Calu3 (cell line): ENCODE results near the gene MPZ. TPM values are rescaled to one million over a fixed set of nuclear protein-coding genes. Genes with fewer than 3 reads are reported as not detected.

Source experiments
- BruUV-seq: library from RNA; stranded (reverse); fragments of 400-500 nt; replicated peaks from 2 replicates; lab custom pipeline; 2021; lab: Mats Ljungman, UMichigan
- CTCF ChIA-PET: fragments of 300-600 bp; sonication (Branson Sonifier 250); formaldehyde crosslinking; loops from one replicate; lab custom pipeline; 2022; ENCODE audit warnings: antibody characterized with exemption; lab: Charles Lee
- DNase-seq: peaks from one replicate; pipeline ENCODE4 v3.0.0; 2022
- H3K27ac Mint-ChIP-seq: one replicate; pipeline ENCODE4 v1.8.0; 2022; ENCODE audit warnings: mixed read lengths; ENCODE audit not compliant: unreplicated experiment
- H3K27me3 Mint-ChIP-seq: one replicate; pipeline ENCODE4 v1.8.0; 2022; ENCODE audit warnings: mixed read lengths; ENCODE audit not compliant: unreplicated experiment
- H3K36me3 Mint-ChIP-seq: one replicate; pipeline ENCODE4 v1.8.0; 2022; ENCODE audit warnings: mild to moderate bottlenecking, moderate library complexity, mixed read lengths; ENCODE audit not compliant: insufficient read depth, unreplicated experiment
- H3K4me1 Mint-ChIP-seq: one replicate; pipeline ENCODE4 v1.8.0; 2022; ENCODE audit warnings: mild to moderate bottlenecking, low read depth, mixed read lengths; ENCODE audit not compliant: unreplicated experiment
- H3K4me3 Mint-ChIP-seq: one replicate; pipeline ENCODE4 v1.8.0; 2022; ENCODE audit warnings: mild to moderate bottlenecking, low read depth, moderate library complexity, mixed read lengths; ENCODE audit not compliant: unreplicated experiment
- H3K9me3 Mint-ChIP-seq: one replicate; pipeline ENCODE4 v1.8.0; 2022; ENCODE audit warnings: low read depth, mixed read lengths; ENCODE audit not compliant: unreplicated experiment
- CTCF ChIP-seq: fragments of 200-600 bp; IDR thresholded peaks from one replicate; pipeline ENCODE4 v1.8.0; 2022; ENCODE audit warnings: antibody characterized with exemption; ENCODE audit not compliant: unreplicated experiment
- intact Hi-C: fragments of 100-400 bp; cut with micrococcal nuclease; formaldehyde crosslinking; loops from one replicate; pipeline ENCODE4 v1.10.0; 2022; ENCODE audit not compliant: unreplicated experiment
- total RNA-seq: library from RNA; stranded (reverse); gene quantifications from 2 replicates; pipeline ENCODE4 v1.2.3, GENCODE V29; 2022

The MPZ gene
- total RNA-seq, 1 experiment from 2014 or later, result 0.47 TPM

GRCh38 chr1:161350671-161351070, 40.9 kb upstream of the MPZ start:
- BruUV-seq, result no TSS peak
- Mint-ChIP-seq H3K27me3 (no peaks in the 10 kb centered on the region), H3K4me1 (no peaks in the 10 kb centered on the region), H3K36me3 (peaks cover 24% of the 10 kb centered on the region), H3K9me3 (no peaks in the 10 kb centered on the region), H3K27ac (no peak overlapping the region), H3K4me3 (no peak overlapping the region)
- DNase-seq, result no peak
- TF ChIP-seq CTCF, result no peak
- intact Hi-C loops, result no loop called here
- CTCF ChIA-PET, result no interaction called here

GRCh38 chr1:161342821-161343220, 33.1 kb upstream of the MPZ start:
- H3K4me3 Mint-ChIP-seq, result no peak overlapping the region
- H3K36me3 Mint-ChIP-seq, result peaks cover 35% of the 10 kb centered on the region
- H3K27me3 Mint-ChIP-seq, result no peaks in the 10 kb centered on the region
- DNase-seq, result no peak
- no peaks in the 10 kb centered on the region for H3K9me3 Mint-ChIP-seq
- no peak overlapping the region for H3K27ac Mint-ChIP-seq
- BruUV-seq, result no TSS peak
- H3K4me1 Mint-ChIP-seq, result no peaks in the 10 kb centered on the region
- CTCF ChIA-PET, result no interaction called here
- intact Hi-C loops, result no loop called here
- no peak for TF ChIP-seq CTCF

GRCh38 chr1:161342177-161342576, 32.4 kb upstream of the MPZ start:
- intact Hi-C loops, result no loop called here
- no peak for TF ChIP-seq CTCF
- peaks cover 35% of the 10 kb centered on the region for H3K36me3 Mint-ChIP-seq
- H3K9me3 Mint-ChIP-seq, result no peaks in the 10 kb centered on the region
- no peak overlapping the region for H3K4me3 Mint-ChIP-seq
- no peak overlapping the region for H3K27ac Mint-ChIP-seq
- H3K4me1 Mint-ChIP-seq, result no peaks in the 10 kb centered on the region
- no TSS peak for BruUV-seq
- H3K27me3 Mint-ChIP-seq, result no peaks in the 10 kb centered on the region
- DNase-seq, result no peak
- CTCF ChIA-PET, result interaction anchor here (0.6 kb wide), 1 partner anchor 611 kb away, joined by 6 read pairs; no protein-coding TSS in a partner anchor

GRCh38 chr1:161335796-161336195, 26.0 kb upstream of the MPZ start:
- no peak overlapping the region for H3K4me3 Mint-ChIP-seq
- no peak for TF ChIP-seq CTCF
- no peaks in the 10 kb centered on the region for H3K9me3 Mint-ChIP-seq
- DNase-seq, result no peak
- peaks cover 58% of the 10 kb centered on the region for H3K36me3 Mint-ChIP-seq
- intact Hi-C loops, result no loop called here
- CTCF ChIA-PET, result interaction anchor here (0.5 to 0.7 kb wide), 2 partner anchors 22 to 198 kb away, joined by 3 read pairs; no protein-coding TSS in a partner anchor
- no peak overlapping the region for H3K27ac Mint-ChIP-seq
- BruUV-seq, result no TSS peak
- no peaks in the 10 kb centered on the region for H3K4me1 Mint-ChIP-seq
- no peaks in the 10 kb centered on the region for H3K27me3 Mint-ChIP-seq
